Activated T-helper 1 cell treated with anti-CD3 and anti-CD28 coated beads, Interleukin-2, amount 50 U/mL, for 16 hours (primary cell): ENCODE measurements around the gene HIVEP2.

Source experiments
- DNase-seq, 2 donors: peaks; one replicate each; pipeline ENCODE4 v3.0.0-alpha.2; 2020; ENCODE audit warnings: low read depth in 1 of 2, low spot score in 1 of 2

Gene HIVEP2

GRCh38 chr6:142787422-142787821, 157.6 kb downstream of the HIVEP2 start:
- no peak for DNase-seq

DNA sequence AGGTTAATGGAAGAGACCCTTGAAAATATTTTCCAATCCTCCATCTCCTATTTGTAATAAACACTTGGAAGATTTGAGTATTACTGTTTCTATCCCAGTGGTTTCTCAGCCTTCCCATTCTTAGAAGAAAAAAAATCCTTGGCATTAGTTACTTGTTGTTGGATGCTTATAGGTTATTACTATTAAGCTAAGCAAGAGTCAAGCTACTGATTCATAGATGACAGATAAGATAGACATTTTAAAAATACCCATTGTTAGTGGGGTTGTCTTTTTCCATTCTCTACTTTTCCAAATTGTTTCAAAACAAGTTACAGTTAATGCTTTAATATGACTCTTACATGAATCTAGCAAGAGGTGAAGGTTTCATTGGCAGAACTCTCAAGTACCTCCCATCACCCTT, 158.5 kb downstream of the HIVEP2 start:
- no peak for DNase-seq

- no peak for DNase-seq
Measured at GRCh38 chr6:142784344-142784743, 160.6 kb downstream of the HIVEP2 start.

GRCh38 chr6:142783499-142783898, 161.5 kb downstream of the HIVEP2 start:
- no peak for DNase-seq

- no peak for DNase-seq
Measured at GRCh38 chr6:142781129-142781528, 163.8 kb downstream of the HIVEP2 start.

DNA sequence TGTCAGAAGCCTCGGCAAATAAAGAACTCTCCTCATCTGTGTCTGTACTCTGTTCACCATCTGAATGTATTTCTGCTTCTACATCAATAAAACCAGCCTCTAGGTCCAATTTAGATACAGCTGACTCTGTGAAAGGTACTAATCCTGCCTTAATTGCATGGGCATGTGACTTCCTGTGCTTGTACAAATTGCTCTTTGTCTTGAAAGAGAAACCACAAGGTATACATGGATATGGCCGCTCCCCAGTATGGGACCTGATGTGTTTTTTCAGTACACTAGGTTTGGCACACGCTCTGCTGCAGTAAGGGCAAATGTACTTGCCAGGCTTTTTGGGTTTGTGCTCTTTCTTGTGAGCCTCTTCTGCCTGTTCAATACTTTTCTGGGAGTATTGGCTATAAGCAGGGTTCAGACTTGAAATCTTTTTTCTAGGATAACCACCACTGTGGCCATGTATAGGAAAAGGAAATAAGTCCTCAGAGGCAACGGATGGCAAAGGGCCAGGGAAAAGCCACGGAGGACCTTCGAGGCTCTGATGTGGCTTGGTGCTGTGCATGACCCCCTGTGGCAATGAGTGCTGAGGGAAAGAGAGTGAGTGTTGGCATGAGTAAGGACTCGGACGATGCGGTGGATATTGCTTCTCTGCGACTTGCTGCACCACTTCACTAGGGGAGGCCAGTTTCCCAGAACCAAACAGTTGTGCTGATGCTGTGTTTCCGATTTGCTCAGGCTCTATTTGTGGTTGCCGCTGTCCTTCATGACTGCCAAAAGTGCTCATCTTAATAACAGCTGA, 170.9 kb downstream of the HIVEP2 start:
- DNase-seq, result no peak

DNA sequence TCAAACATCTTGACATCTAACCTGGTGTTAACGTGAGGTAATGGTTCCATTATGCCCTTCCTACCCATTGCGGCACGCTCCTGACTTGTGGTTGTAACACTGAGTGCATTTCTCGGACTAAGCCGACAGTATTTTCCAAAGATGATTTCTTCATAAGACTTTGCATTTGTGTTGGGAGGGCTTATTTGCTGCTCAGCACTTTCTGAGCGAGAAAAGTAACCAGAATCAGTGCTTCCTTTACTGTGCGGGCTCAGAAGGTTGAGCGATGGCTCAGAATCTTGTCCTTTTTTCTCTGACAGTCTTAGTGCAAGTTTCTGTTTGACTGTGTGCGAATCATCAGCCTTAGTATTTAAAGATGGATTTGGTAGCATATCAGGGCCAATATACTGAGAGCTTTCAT, 171.7 kb downstream of the HIVEP2 start:
- DNase-seq, result no peak

DNA sequence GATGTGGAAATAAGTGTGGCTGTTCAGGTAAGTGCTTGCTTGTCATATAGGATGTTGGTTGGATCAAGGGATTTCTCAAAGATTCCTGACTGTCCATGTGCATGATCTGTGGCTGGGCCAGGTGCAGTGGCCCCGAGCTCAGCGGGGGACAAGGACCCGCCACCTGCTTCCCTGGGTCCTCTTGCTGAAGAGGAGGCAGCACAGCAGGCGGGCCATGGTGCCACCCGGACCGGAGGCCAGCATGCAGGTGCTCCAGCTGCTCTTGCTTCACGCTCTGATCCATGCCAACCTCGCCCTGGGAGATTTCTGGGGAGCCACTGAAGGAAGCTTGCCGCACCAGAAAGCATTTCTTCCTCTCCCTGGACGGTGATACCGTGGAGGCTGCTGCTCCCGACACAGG, 173.8 kb downstream of the HIVEP2 start:
- DNase-seq, result no peak

- DNase-seq, result no peak
Measured at GRCh38 chr6:142765306-142765705, 179.7 kb downstream of the HIVEP2 start.

DNA sequence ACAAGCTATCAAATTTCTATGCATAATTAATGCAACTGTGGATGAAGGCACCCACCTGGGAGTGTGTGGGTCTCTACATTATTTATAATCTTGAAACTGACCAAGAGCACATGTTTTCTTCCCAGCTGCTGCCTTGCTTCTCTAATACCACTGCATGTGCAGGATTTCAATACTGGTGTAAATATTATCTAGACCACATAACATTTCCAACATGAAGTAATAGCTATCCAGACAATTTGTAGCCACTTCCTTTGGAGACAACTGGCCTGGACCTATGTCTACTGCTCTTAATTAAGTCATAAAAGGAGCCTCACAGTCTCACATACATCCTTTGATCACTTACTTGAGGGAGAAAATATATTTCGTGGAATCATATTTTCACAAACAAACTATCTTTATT, 180.7 kb downstream of the HIVEP2 start:
- no peak for DNase-seq

GRCh38 chr6:142763205-142763604, 181.8 kb downstream of the HIVEP2 start:
- no peak for DNase-seq

GRCh38 chr6:142761756-142762155, 183.2 kb downstream of the HIVEP2 start:
- DNase-seq, result no peak

- no peak for DNase-seq
Measured at GRCh38 chr6:142760152-142760551, 184.8 kb downstream of the HIVEP2 start.

DNA sequence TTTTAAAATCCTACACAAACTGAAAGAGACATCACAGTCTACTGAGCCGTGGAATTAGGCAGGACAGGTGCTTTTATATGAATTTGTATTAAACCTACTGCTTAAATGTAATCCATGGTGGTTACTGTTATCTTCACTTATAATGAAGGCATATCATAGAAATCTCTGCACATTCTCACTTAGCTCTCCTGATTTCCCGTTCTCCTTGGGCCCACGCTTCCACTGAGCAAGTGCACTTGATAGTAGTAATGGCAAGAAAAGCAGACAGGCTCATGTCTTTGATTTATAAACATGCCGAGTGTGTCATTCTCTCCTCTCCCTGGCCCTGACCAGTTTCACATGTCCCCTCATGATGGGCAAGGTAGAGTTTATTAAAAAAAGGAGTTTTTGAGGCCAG, 186.3 kb downstream of the HIVEP2 start:
- DNase-seq, result no peak

DNA sequence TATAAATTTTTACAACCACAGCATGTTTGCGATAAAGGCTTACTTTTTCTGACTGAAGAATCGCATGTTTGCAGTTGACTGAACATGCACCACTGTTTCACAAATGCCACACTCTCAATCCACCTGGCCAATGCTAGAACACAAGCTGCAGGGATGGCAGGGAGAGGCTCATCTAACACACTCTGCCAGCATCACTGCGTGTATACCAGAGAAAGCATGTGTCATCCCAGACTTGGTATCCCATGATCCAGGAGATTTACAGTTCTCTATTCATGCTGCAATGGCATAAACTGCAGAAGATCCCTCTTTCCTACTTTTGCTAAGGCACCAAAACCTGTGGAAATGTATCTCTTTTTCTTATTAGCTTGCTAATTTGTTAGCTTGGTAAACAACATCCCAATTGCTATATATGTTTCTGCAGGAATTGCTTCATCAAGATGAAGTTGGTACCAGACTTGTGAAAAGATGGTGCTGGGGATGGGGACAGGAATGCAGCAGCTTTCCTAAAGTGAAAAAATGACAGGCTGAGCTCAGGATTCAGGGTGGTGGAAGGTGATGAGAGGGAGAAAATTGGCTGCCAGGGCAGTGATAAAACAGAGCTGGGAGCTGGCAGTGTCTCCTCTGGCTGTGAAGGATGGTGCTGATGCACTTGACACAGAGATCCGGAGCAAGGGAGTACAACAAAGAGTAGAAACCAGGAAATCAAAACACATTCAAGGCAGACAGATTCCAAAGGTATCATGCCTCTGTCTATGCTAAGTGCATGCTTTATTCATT, 186.9 kb downstream of the HIVEP2 start:
- no peak for DNase-seq

GRCh38 chr6:142756215-142756630, 188.8 kb downstream of the HIVEP2 start:
- DNase-seq, result no peak

DNA sequence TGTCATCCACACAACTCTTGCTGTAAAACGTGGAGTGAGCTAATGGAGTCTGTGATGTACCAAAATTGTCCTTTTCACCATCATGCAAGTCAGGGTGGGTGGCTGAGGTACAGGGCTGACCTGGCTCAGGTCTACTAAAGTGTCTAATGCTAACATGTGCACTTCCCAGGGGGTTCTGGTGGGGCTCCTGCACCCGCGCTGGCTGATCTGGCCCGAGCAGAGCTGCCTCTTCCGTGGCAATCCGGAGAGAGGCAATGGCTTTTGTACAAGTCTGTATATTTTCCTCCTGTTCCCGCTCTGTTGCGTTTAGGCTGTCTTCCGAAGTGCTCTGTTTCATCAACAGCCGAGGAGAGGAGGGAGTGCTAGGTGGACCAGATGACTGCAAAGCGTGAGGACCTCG, 191.8 kb downstream of the HIVEP2 start:
- DNase-seq, result no peak

GRCh38 chr6:142752348-142752747, 192.6 kb downstream of the HIVEP2 start:
- DNase-seq, result no peak

- no peak for DNase-seq
Measured at GRCh38 chr6:142751452-142751851, 193.5 kb downstream of the HIVEP2 start.

DNA sequence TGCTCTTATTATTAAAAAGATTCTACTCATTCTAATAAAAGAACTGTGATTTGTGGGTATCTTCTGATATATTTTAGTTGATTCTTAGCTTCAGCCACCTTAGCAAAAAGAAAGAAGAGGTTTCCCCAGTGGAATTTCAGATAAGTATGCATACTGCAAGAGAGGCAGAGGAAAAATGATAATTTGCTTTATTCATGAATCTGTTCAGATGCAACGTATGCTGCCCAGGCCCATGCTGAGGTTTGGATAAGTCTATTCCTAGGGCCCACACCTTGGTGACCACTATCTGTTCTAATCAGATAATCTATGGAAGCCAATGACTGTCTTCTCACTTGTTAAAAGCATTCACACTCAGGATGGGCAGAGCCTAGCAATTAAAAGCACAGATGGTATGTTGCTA, 194.0 kb downstream of the HIVEP2 start:
- no peak for DNase-seq

GRCh38 chr6:142749556-142749955, 195.4 kb downstream of the HIVEP2 start:
- DNase-seq, result no peak

DNA sequence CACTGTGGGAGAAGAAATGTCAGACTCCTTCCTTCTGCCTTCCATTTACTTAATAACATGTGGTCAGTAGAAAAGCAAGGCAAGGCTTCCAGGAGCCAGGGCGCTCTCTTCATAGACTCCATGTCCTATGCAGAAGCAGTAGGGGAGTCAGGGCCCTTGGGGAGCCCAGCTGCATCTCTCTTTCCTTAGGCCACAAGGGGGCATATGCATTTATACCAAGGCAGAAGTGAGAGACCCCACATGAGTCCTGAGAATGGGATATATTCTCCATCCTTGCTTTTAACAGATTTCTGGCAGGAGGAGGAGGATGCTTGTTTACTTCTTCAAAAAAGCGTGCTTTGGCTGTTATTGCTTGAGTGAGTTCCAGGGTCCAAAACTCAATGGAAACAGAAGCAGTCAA, 198.5 kb downstream of the HIVEP2 start:
- no peak for DNase-seq

DNA sequence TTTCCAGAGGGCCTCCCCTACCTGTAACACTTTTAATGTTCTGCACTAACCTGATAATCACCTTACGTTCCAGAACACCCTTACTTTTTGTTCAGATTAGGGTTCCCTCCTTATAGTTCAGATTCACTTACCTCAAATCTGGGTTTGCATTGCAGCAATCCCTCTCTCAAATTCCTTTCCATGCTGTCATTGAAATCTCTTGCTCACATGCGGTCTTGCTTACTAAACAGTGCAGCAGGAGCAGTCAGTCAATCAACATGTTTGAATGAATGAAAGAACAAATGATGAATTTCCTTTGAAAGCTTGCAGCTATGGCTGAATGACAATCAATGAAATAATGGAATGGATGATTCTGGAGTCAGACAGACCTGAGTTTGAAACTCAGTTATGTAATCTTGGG, 200.1 kb downstream of the HIVEP2 start:
- DNase-seq, result no peak
